Cardiac muscle cell (in vitro differentiated cells and primary cell): Measurements from ENCODE around the gene SNAPC4. TPM values are rescaled to one million over a fixed set of nuclear protein-coding genes. Genes with fewer than 3 reads are reported as not detected.

Experiments used
- DNase-seq, 2 donors: peaks; one replicate each; pipeline versions ENCODE4 v3.0.0 to v3.0.0-alpha.2; 2010 to 2017; ENCODE audit warnings: low read depth in 1 of 2, low spot score in 1 of 2
- H3K27ac ChIP-seq: fragments of 200-600 bp; sonication (generic); 2 replicates; pipeline ENCODE4 v1.5.1; 2016
- H3K27me3 ChIP-seq: fragments of 200-600 bp; sonication (generic); 2 replicates; pipeline ENCODE4 v1.6.0; 2016; ENCODE audit warnings: control low read depth
- H3K36me3 ChIP-seq: fragments of 200-600 bp; sonication (generic); 2 replicates; pipeline ENCODE4 v1.5.1; 2016; ENCODE audit warnings: control low read depth
- H3K4me1 ChIP-seq: fragments of 200-600 bp; sonication (generic); 2 replicates; pipeline ENCODE4 v1.8.1; 2017; ENCODE audit warnings: low read depth, mild to moderate bottlenecking, mixed run types
- H3K4me3 ChIP-seq: fragments of 200-600 bp; sonication (generic); 2 replicates; pipeline ENCODE4 v1.5.1; 2016; ENCODE audit warnings: mild to moderate bottlenecking
- H3K9me3 ChIP-seq: fragments of 200-600 bp; sonication (generic); 2 replicates; pipeline ENCODE4 v1.5.1; 2017; ENCODE audit warnings: low read depth, mild to moderate bottlenecking, control low read depth
- CTCF ChIP-seq: IDR thresholded peaks from 2 replicates; pipeline ENCODE4 v1.5.1; 2012; ENCODE audit warnings: low read depth, mild to moderate bottlenecking, low read length
- polyA plus RNA-seq: library from polyadenylated mRNA; unstranded; fragments of >200 nt; fragmentation: Nextera tagmentation; extraction: Ambion mirVana; gene quantifications from 2 replicates; pipeline ENCODE4 v1.2.1, GENCODE V29; 2016
- total RNA-seq: library from RNA; depleted of rRNA; stranded (reverse); fragments of >200 nt; gene quantifications from 2 replicates; pipeline ENCODE4 v1.2.3, GENCODE V29; 2016

SNAPC4 gene
- total and polyA plus RNA-seq, 2 experiments from 2014 or later, result 7.7 to 12.7 TPM

- Histone ChIP-seq H3K27ac (no peak overlapping the region), H3K9me3 (no peaks in the 10 kb centered on the region), H3K27me3 (no peaks in the 10 kb centered on the region), H3K4me3 (no peak overlapping the region), H3K4me1 (peaks cover 6% of the 10 kb centered on the region), H3K36me3 (peaks cover 5% of the 10 kb centered on the region)
- no peak for DNase-seq
- TF ChIP-seq CTCF, result no peak
Measured at GRCh38 chr9:136436055-136436634, 36.2 kb upstream of the SNAPC4 start.

- H3K4me3 ChIP-seq, result no peak overlapping the region
- no peak for TF ChIP-seq CTCF
- peaks cover 6% of the 10 kb centered on the region for H3K4me1 ChIP-seq
- H3K9me3 ChIP-seq, result no peaks in the 10 kb centered on the region
- H3K27ac ChIP-seq, result no peak overlapping the region
- H3K36me3 ChIP-seq, result peaks cover 5% of the 10 kb centered on the region
- no peaks in the 10 kb centered on the region for H3K27me3 ChIP-seq
- DNase-seq, result no peak
Measured at GRCh38 chr9:136434580-136435169, 34.7 kb upstream of the SNAPC4 start.

DNA sequence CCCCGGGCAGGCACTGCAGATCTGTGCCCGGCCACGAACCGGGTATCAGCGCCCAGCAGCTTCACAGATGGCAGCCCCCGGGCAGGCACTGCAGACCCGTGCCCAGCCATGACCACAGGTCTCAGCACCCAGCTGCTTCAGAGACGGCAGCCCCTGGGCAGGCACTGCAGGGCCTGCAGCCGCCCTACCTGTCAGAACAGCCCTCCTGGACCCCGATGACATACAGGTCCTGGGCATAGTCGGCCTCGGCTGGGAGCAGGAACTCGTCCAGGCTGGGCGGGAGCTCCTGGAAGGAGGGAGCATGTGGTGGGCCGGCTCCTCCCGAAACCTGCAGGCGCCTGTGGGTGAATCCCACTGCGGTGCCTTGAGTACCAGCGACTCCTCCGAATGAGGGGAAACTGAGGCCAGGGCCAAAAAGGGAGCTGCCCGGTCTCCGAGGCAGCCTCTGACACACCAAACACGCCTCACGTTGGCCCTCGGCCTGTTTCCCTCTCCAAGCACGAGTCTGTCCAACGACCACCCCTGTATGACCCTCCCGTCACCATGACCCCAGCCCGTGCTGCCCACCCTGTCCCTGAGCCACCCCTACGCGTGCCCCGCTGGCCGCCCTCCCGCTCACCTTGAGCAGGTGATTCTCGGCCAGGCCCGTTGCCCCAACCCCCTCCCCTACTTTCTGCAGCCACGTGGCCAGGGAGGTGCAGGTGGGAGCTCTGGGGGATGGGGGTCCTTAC lies 34.0 kb upstream of the SNAPC4 start:
- no peak overlapping the region for H3K27ac ChIP-seq
- no peaks in the 10 kb centered on the region for H3K9me3 ChIP-seq
- H3K4me3 ChIP-seq, result no peak overlapping the region
- H3K27me3 ChIP-seq, result no peaks in the 10 kb centered on the region
- peaks cover 6% of the 10 kb centered on the region for H3K4me1 ChIP-seq
- peaks cover 8% of the 10 kb centered on the region for H3K36me3 ChIP-seq
- no peak for DNase-seq
- no peak for TF ChIP-seq CTCF

DNA sequence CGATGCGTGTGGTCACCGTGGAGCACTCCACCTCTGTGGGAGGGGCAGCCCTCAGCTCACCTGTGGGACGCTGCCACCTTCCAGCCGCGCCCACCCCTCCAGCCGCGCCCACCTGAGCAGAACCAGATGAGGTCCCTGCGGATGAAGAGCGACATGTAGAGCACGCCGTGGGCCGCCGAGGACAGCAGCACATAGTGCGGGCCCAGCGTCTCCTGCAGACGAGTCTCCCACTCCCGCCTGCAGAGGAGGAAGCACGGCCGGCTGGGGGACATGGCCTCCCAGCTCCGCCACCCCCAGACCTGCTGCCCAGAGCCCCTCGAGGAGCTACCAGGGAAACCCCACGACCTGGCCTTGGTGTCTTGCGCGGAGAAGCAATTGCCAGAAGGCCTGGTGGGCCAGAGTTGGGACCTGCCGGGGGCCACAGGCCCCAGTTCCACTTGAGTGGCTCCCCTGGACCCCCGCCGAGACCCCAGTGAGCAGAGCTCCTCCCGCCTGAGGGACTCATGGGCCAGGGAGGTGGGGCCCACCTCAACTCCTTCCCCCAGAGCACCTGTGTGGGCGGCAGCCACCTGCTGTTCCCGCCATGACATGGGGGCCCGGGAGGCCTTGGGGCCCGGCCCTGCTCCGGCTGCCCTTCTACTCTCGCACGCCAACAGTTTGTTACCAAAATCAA lies 33.2 kb upstream of the SNAPC4 start:
- H3K27ac ChIP-seq, result no peak overlapping the region
- peaks cover 11% of the 10 kb centered on the region for H3K36me3 ChIP-seq
- H3K27me3 ChIP-seq, result no peaks in the 10 kb centered on the region
- H3K4me3 ChIP-seq, result no peak overlapping the region
- peaks cover 5% of the 10 kb centered on the region for H3K4me1 ChIP-seq
- H3K9me3 ChIP-seq, result no peaks in the 10 kb centered on the region
- no peak for DNase-seq
- no peak for TF ChIP-seq CTCF

- Histone ChIP-seq H3K27ac (no peak overlapping the region), H3K4me1 (peaks cover 2% of the 10 kb centered on the region), H3K9me3 (no peaks in the 10 kb centered on the region), H3K4me3 (no peak overlapping the region), H3K36me3 (peaks cover 11% of the 10 kb centered on the region), H3K27me3 (no peaks in the 10 kb centered on the region)
- DNase-seq, result no peak
- TF ChIP-seq CTCF, result no peak
Measured at GRCh38 chr9:136432591-136432990, 32.6 kb upstream of the SNAPC4 start.
